Left colon (tissue), 2 donors: Measurements from ENCODE around the gene HUNK. TPM values are rescaled to one million over a fixed set of nuclear protein-coding genes. Genes with fewer than 3 reads are reported as not detected.
"Not testable (repeated sequence)": the region's sequence is repeated elsewhere in the genome, so short reads cannot be mapped to it uniquely, and the experiment has no call there.

Experiments
- ATAC-seq: fragments of 200-7000 bp; cut with Tn5 transposase; one replicate; pipeline ENCODE4 v1.9.1; 2020; ENCODE audit warnings: mild to moderate bottlenecking, moderate library complexity
- DNase-seq, 2 donors: peaks; one replicate each; pipeline ENCODE4 v3.0.0-alpha.2; 2020
- intact Hi-C, 2 donors: fragments of 100-400 bp; cut with DNase I in 1 of 2; cut with micrococcal nuclease in 1 of 2; formaldehyde crosslinking; loops; one replicate each; pipeline versions ENCODE4 v1.11.2 to v1.14.0; 2022; cut with DNase I, micrococcal nuclease
- total RNA-seq, 2 donors: library from RNA; stranded (reverse); fragmentation: NEBNext Ultra II Directional; extraction: Animal tissue kit (Norgen Biotek cat#: 25700); gene quantifications; one replicate each; pipeline ENCODE4 v1.2.1, GENCODE V29; 2021
- donor health status: DM: no; HTN: no; CAD: no.
- donor health status: DM: yes; HTN: yes; CAD: no.

Gene HUNK
- total RNA-seq, 2 donors from 2014 or later, result 7.1 to 9.0 TPM

DNA sequence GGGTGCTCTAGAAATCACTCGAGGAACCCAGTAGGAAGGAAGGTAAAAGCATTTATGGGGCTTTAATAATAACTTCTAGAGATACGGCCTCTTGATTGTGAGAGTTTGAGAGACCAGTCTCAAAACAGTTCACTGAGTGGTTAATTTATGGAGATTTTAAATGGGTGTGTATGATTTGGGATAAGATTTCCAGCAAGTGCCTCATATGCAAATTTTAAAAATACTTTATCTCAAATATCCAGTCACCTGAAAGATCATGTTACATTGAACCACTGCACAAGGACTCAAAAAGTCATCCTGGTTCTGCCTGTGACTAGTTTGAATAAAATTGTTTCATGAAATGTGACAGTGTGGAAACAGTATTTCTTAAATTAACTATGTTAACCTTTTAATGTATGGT is 64.5 kb downstream of the HUNK start:
- intact Hi-C loops, result no loop called here
- ATAC-seq, result no peak

DNA sequence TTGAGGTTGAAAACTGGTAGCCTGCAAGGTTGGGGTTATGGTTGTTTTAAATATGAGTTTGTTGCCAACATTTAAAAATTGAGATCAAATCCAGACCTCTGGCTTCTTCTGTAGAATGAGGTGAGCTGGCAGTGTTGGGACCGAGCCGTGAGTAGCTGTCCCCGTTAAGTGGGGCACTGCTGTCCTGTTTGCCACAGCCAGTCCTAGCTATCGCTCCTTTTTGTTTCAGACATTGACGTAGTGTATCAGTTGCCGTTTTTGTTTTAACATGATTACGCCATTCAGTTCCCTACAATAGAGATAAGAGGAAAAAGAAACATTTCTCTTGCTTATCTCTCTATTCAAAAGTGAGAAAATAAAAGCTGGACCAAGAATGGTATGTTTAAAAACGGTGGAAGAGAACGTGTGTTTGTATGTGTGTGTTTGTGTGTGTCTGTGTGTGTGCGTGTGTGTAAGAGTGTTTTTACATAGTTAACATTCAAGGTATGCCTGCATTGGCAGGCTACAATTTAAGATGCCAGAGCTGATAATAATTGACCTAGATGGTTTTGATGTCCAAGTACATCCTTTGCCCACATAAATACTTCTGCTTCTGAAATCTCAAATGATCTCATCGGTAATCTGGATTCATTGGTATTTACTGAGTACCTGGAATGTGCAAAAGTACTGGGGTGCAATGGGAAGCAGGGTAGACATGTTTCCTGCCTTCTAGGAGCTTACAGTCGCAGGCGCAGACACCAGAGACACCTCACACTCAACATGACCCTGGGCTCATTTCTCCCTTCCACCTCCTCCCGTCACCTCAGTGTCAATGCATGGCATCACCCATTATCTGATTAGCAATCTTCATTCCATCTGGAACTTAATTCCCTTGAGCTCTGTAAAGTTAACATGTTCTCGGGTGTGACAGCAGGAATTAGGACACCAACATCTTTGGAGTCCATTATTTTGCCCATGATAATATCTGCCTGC is 65.8 kb downstream of the HUNK start:
- no peak for ATAC-seq
- DNase-seq, result no peak
- intact Hi-C loops, result no loop called here

More for the DNA sequence above, 64.5 kb downstream of the HUNK start:
- DNase-seq, result no peak

- intact Hi-C loops, result no loop called here
- ATAC-seq, result peak; percentile 90
- peak in 1 of 2 donors; percentile 12 for DNase-seq
Measured at GRCh38 chr21:31941694-31942093, 68.9 kb downstream of the HUNK start.

DNA sequence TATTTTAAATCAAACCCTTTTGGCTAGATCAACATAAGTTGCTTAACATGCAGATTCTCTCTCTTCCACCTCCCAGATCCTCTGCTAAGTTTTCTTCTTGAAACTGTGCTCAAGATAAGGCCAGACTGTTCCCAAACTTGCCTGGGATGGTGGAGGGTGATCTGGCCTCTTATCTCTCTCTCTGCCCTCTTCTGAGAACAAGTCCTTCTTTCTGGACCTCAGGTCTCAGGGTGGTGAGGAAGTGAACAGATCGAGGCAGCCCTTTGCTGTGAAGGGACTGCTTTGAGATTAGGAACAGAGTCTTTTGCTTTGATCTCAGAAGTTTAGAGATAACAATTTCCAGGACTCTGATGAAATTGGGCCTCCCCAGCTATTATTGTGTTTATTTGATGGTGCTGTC is 70.7 kb downstream of the HUNK start:
- DNase-seq (no peak), ATAC-seq (no peak)
- intact Hi-C loops, result no loop called here

DNA sequence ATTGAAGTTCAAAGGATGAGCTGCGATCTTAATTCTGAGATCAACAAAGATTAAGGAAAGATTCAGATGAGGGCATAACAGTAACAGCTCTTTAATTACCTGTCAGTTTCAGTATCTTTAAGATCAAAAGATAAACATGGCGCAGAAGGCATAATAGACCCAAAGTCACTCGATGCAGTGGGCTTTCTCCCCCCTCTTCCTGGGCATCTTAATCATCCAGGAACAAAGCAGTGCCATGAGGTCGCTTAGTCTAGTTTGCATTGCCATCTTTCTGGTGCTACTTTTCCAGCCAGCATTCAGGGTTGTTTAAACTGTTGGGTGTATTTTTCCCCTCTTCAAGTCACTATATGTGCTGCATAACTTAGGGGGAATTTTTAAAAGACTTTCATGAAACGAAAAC is 72.3 kb downstream of the HUNK start:
- intact Hi-C loops, result no loop called here
- DNase-seq (no peak), ATAC-seq (no peak)

DNA sequence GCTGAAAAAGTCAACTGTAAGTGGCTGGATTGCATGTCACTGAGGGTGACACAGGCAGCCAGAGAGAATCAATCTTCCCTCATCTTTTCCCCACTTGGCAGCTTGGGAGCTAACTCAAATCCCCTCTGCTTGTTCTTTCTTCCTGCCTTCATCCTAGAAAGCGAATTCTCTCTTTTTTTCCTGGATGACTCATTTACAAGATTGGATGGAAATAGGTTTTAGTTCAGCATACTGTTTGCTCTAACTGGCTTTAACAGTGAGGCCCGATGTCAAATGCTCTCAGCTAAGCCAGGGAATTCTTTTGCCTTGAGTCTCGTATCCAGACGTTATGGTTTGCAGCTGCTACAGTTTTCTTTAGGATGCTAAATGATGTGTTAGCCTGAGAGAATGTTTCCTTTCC is 72.7 kb downstream of the HUNK start:
- intact Hi-C loops, result no loop called here
- ATAC-seq (no peak), DNase-seq (no peak)

DNA sequence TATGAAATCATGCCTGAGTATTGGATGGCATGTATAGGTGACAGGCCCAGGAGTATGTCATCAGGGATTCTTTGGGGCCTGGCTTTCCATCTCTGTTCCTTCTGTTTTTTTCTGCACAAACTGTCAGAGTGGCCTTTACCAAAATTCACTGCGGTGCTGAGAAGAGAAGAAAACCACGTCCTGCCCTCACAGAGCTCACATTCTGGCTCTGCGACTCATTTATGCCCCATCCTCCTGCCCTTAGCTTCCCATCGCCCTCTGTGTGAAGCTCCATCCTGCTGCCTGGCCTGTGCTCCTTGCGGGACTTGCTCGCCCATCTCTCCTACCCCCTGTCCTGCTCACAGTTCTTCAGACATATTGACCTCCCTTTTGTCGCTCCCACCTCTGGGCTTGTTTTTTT is 73.4 kb downstream of the HUNK start:
- intact Hi-C loops, result no loop called here
- ATAC-seq, result no peak
- DNase-seq, result no peak

GRCh38 chr21:31946876-31947550 is 74.2 kb downstream of the HUNK start:
- DNase-seq, result not testable (repeated sequence)

GRCh38 chr21:31948676-31949075 is 75.9 kb downstream of the HUNK start:
- no peak for DNase-seq
- ATAC-seq, result no peak
- intact Hi-C loops, result no loop called here

More at GRCh38 chr21:31946876-31947550, 74.2 kb downstream of the HUNK start:
- ATAC-seq, intact Hi-C loops: not testable (repeated sequence)

DNA sequence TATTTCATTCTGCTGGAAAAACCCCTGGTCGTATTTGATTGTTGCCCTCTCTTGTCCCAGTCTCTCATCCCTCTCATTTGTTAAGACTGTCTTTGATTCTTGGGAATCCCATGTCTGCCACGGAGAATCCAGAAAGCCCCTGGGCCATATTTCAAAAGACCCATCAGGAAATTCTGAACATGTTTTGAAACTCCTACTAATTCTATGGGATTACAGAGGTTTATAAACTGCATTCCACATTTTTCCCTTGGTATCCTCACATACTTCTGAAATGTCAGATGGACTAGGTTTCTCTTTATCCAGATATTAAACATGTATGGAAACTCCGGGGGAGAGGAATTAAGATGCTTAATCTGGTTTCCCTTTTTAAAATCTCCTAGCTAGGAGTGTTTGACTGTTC is 80.0 kb downstream of the HUNK start:
- intact Hi-C loops, result no loop called here
- no peak for DNase-seq
- no peak for ATAC-seq

- DNase-seq (no peak), ATAC-seq (no peak)
- intact Hi-C loops, result no loop called here
Measured at GRCh38 chr21:31957631-31958030, 84.8 kb downstream of the HUNK start.

DNA sequence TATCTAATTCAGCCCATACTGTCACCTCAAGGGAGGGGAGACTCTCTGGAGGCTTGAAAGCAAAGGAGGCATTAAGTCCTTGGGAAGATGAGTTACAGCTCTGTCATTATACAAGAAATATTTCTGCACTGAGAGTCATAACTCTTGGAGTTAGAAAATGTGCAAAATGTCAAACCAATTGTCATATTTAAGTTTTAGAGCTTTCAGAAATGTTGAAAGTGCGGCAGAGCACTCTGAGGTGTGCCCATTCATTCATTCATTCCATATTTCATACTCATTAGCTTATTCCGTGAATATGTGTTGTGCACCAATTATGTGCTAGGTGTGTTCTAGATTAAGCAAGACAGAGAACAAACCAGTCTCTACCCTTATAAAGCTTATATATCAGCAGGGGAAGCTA is 87.1 kb downstream of the HUNK start:
- intact Hi-C loops, result no loop called here
- ATAC-seq (no peak), DNase-seq (no peak)

DNA sequence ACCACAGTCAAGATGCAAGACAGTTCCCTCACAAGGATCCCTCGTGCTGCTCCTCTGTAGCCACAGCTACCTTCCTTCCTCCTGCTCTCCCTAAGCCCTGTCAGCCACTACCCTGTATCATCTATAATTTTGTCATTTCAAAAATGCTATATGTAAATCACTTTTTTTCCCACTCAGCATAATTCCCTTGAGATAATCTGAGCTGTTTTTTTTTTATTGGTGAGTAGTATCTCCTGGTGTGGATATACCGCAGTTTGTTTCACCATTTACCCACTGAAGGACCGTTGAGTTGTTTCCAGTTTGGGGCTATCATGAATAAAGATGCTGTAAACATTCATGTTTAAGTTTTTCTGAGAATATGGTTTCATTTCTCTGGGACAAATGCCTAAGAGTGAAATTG is 88.2 kb downstream of the HUNK start:
- DNase-seq, result no peak
- intact Hi-C loops, result no loop called here
- no peak for ATAC-seq

DNA sequence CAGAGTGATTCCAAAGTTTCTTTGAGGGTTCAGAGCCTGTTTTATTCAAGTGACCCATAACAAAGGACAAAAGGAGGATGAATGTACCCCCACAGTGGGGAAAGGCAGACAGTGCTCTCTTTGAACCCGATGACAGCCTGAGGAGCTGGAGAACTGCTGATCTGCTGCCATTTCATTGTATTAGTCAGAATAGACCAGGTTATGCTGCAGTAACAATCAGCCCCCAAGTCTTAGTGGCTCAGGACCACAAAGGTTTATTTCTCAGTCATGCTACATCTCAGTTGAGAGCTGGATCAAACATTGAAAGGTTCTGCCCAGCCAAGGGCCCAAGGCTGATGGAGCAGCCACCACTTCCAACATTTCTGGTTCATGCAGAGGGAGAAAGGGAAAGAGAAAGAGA is 88.9 kb downstream of the HUNK start:
- intact Hi-C loops, result no loop called here
- no peak for ATAC-seq

GRCh38 chr21:31964692-31965091 is 91.9 kb downstream of the HUNK start:
- no peak for DNase-seq
- ATAC-seq, result no peak
- intact Hi-C loops, result no loop called here

More for the DNA sequence above, 88.9 kb downstream of the HUNK start:
- DNase-seq, result no peak

DNA sequence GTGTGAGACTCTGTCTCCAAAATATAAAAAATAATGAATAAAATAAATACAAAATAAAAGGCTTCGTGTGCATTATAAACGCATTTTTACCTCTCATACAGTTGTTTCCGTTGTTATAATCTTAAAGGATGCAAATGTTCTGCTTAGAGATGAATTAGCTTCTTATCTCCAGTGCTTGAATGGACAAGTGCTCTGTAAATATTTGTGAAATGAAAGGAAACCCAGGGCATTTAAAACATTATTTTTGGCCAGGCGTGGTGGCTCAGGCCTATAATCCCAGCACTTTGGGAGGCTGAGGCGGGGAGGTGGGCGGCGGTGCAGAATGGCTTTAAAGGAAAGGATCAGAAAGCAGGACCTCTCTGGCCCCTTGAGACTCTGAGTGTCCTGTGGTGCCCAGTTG is 94.5 kb downstream of the HUNK start:
- no peak for DNase-seq
- no peak for ATAC-seq
- intact Hi-C loops, result no loop called here

- ATAC-seq (peak; percentile 38), DNase-seq (no peak)
- intact Hi-C loops, result no loop called here
Measured at GRCh38 chr21:31972622-31973021, 99.8 kb downstream of the HUNK start.

DNA sequence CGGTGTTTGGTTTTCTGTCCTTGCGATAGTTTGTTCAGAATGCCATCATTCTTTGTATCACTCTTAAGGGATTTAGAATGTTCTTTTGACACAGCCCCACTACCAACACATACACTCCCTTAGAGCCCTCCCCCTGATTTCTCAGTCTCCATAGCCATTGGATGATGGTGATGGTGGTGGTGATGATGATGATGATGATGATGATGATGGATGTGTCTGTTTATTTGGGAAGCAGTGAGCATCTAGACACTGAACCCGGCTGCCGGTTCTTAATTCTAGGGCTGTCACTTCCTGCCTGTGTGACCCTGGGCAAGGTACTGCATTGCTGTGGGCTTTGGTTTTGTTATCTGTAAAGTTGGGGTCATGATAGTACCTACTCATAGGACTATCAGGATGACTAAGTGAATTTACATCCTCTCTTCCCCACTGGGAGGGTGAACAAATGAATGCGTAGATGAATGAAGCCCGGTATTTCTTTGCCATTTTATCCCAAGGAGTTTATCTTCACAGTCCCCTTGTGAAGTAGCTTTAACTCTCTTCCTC is 100.7 kb downstream of the HUNK start:
- intact Hi-C loops, result no loop called here
- DNase-seq (no peak), ATAC-seq (no peak)

DNA sequence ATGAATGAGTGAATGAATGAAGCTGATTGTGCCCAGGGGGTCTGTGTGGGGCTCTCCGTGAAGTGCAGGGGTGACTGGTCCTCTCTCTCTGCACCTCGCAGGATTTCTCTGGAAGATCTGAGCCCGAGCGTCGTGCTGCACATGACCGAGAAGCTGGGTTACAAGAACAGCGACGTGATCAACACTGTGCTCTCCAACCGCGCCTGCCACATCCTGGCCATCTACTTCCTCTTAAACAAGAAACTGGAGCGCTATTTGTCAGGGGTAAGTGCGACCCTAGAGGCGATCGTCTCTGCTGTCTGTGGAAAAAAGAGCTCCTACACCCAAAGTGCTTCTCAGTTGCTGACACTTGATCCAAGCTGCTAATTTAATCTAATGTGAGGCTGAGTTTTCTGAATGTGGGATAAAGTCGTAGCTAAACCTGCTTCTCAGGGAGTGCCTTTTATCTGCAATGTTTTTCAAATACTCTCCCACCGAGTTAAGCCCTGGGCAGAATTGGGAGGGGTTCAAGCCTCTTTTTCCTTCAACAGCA is 101.7 kb downstream of the HUNK start:
- no peak for DNase-seq
- no peak for ATAC-seq
- intact Hi-C loops, result no loop called here

DNA sequence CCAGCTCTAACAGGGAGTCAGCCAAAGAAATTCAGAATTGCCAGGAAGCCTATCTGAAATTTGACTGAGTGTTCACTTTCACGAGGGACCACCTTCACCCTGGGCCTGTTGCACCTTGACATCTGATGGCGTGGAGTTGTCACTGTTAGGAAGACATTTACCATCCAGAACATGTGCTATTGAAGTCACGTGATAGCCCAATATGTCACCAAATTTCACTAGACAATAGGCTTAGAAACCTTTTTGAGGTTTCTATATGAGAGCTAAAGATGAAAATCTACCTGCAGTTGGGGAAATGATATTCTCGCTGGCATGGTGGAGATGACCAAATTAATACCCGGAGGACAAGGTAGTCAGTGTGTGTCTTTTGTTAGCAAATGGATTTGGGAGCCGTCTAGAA is 102.7 kb downstream of the HUNK start:
- DNase-seq, result no peak
- no peak for ATAC-seq
- intact Hi-C loops, result no loop called here
